ENCODE data around the gene KCNJ4.

DNA sequence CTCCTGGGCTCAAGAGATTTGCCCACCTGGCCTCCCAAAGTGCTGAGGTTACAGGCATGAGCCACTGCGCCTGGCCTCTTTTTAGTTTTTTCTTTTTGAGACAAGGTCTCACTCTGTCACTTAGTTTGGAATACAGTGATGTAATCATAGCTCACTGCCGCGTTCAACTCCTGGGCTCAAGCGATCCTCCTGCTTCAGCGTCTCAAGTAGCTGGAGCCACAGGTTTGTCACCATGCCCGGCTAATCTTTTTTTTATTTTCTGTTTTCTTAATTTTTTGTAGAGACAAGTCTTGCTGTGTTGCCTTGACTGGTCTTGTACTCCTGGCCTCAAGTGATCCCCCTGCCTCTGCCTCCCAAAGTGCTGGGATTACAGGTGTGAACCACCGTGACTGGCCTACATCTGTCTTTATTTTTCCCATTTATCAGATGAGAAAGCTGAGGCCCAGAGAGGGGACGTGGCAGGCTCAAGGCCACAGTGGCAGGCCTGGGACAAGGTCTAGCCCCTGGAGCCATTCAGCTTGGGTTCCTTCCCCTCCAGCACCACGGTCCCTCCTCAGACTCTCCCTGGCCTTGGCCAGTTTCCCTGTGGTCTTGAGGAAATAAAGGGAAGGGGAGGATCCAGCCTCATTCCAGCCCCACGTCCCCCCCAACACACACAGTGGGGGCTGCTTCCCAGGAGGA, 10.1 kb upstream of the KCNJ4 start:
- TF ChIP-seq, protein P1, sequence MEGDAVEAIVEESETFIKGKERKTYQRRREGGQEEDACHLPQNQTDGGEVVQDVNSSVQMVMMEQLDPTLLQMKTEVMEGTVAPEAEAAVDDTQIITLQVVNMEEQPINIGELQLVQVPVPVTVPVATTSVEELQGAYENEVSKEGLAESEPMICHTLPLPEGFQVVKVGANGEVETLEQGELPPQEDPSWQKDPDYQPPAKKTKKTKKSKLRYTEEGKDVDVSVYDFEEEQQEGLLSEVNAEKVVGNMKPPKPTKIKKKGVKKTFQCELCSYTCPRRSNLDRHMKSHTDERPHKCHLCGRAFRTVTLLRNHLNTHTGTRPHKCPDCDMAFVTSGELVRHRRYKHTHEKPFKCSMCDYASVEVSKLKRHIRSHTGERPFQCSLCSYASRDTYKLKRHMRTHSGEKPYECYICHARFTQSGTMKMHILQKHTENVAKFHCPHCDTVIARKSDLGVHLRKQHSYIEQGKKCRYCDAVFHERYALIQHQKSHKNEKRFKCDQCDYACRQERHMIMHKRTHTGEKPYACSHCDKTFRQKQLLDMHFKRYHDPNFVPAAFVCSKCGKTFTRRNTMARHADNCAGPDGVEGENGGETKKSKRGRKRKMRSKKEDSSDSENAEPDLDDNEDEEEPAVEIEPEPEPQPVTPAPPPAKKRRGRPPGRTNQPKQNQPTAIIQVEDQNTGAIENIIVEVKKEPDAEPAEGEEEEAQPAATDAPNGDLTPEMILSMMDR (IDR thresholded peaks at IDR 0.05) = no peak
- TF ChIP-seq ZFX (IDR thresholded peaks at IDR 0.05; ENCODE audit: borderline replicate concordance) = no peak
